Common myeloid progenitor, CD34-positive (primary cell): ENCODE data around the gene SNRNP27.

Experiments used
- CTCF ChIA-PET: fragments of 350-600 bp; sonication (Branson Sonifier 250); formaldehyde crosslinking; loops from one replicate; lab custom pipeline; 2021; ENCODE audit warnings: antibody characterized with exemption; lab: Charles Lee
- POLR2A ChIA-PET: fragments of 350-600 bp; sonication (Branson Sonifier 250); formaldehyde crosslinking; loops from one replicate; lab custom pipeline; 2021; ENCODE audit warnings: antibody characterized with exemption; lab: Charles Lee
- DNase-seq, 3 donors: peaks; one replicate each; pipeline versions ENCODE4 v3.0.0 to v3.0.0-alpha.2; 2013
- H3K27ac ChIP-seq, 2 experiments: 1 replicate in 1 of 2; 2 replicates in 1 of 2; pipeline ENCODE4 v1.7.0; 2013; ENCODE audit warnings: inconsistent platforms in 2 of 2, low read length in 2 of 2, mild to moderate bottlenecking in 2 of 2, low read depth in 1 of 2, moderate library complexity in 1 of 2; ENCODE audit not compliant: severe bottlenecking in 2 of 2, insufficient read depth in 1 of 2, poor library complexity in 1 of 2
- H3K27me3 ChIP-seq, 5 experiments: replicated peaks in 2 of 5; 1 replicate in 3 of 5; 2 replicates in 2 of 5; pipeline versions ENCODE4 v1.6.1 to v1.7.0; 2013; ENCODE audit warnings: low read length in 4 of 5, mild to moderate bottlenecking in 2 of 5, moderate library complexity in 2 of 5, inconsistent platforms in 1 of 5; ENCODE audit not compliant: insufficient read depth in 5 of 5, control insufficient read depth in 4 of 5
- H3K36me3 ChIP-seq, 4 experiments: 1 replicate in 2 of 4; 2 replicates in 2 of 4; pipeline versions ENCODE4 v1.6.1 to v1.7.0; 2013; ENCODE audit warnings: low read length in 3 of 4, control low read depth in 1 of 4, mild to moderate bottlenecking in 1 of 4; ENCODE audit not compliant: control insufficient read depth in 4 of 4, insufficient read depth in 4 of 4
- H3K4me1 ChIP-seq, 4 experiments: 1 replicate in 3 of 4; 2 replicates in 1 of 4; pipeline versions ENCODE4 v1.6.1 to v1.7.1; 2013; ENCODE audit warnings: low read length in 3 of 4, mild to moderate bottlenecking in 3 of 4, control low read depth in 1 of 4, inconsistent platforms in 1 of 4, moderate library complexity in 1 of 4; ENCODE audit not compliant: control insufficient read depth in 4 of 4, insufficient read depth in 4 of 4; ENCODE audit errors: control extremely low read depth in 1 of 4
- H3K4me3 ChIP-seq, 7 experiments: 1 replicate in 4 of 7; 2 replicates in 3 of 7; pipeline versions ENCODE4 v1.5.1 to v1.7.0; 2013; ENCODE audit warnings: mild to moderate bottlenecking in 7 of 7, low read length in 6 of 7, moderate library complexity in 6 of 7, inconsistent platforms in 2 of 7, low read depth in 2 of 7, control low read depth in 1 of 7; ENCODE audit not compliant: insufficient read depth in 4 of 7, control insufficient read depth in 1 of 7; ENCODE audit errors: extremely low read depth in 1 of 7
- H3K9me3 ChIP-seq, 5 experiments: 1 replicate in 4 of 5; 2 replicates in 1 of 5; pipeline versions ENCODE4 v1.6.1 to v1.7.1; 2013; ENCODE audit warnings: low read length in 4 of 5, mild to moderate bottlenecking in 2 of 5, inconsistent platforms in 1 of 5, low read depth in 1 of 5, moderate library complexity in 1 of 5; ENCODE audit not compliant: control insufficient read depth in 4 of 5, insufficient read depth in 2 of 5; ENCODE audit errors: control extremely low read depth in 1 of 5
- WGBS: methylation state at CpG from one replicate; pipeline ENCODE4 v1.1.5; 2013; ENCODE audit not compliant: insufficient coverage; 5-methylcytosine and 5-hydroxymethylcytosine counted together

SNRNP27 gene

GRCh38 chr2:69932596-69932922, 38.8 kb downstream of the SNRNP27 start:
- H3K4me3 ChIP-seq: no peak overlapping the region
- DNase-seq: no peak
- ChIA-PET CTCF (interaction anchor here (1.7 to 1.8 kb wide), 2 partner anchors 9 to 10 kb away, joined by 4 to 9 read pairs; no protein-coding TSS in a partner anchor), POLR2A (no interaction called here)
- H3K9me3 ChIP-seq: no peaks in the 10 kb centered on the region
- no peak overlapping the region for H3K27ac ChIP-seq
- H3K4me1 ChIP-seq: peaks cover 22 to 30% (median 25%) of the 10 kb centered on the region in 4 experiments
- no peaks in the 10 kb centered on the region for H3K27me3 ChIP-seq
- peaks cover 15 to 41% (median 32%) of the 10 kb centered on the region in 4 experiments for H3K36me3 ChIP-seq
- no CpG with 5 or more reads among the region's 1 CpG for WGBS

GRCh38 chr2:69933254-69933828, 39.6 kb downstream of the SNRNP27 start:
- POLR2A ChIA-PET: no interaction called here
- Histone ChIP-seq H3K27me3 (no peaks in the 10 kb centered on the region), H3K36me3 (peaks cover 20 to 49% (median 33%) of the 10 kb centered on the region in 4 experiments), H3K27ac (no peak overlapping the region), H3K9me3 (no peaks in the 10 kb centered on the region), H3K4me1 (peaks cover 22 to 29% (median 25%) of the 10 kb centered on the region in 4 experiments), H3K4me3 (peak overlapping the region in 1 of 7 experiments; percentile 11)
- peak in 1 of 3 donors; percentile 31 for DNase-seq
- CTCF ChIA-PET: interaction anchor here (1.2 to 1.8 kb wide), 2 partner anchors 9 to 19 kb away, joined by 3 to 9 read pairs; no protein-coding TSS in a partner anchor

- WGBS: 44% methylated on average over 4 of the region's 4 CpGs
- H3K36me3 ChIP-seq: peaks cover 26 to 52% (median 36%) of the 10 kb centered on the region in 4 experiments
- ChIA-PET POLR2A (no interaction called here), CTCF (interaction anchor here (0.6 to 1.8 kb wide), 6 partner anchors 10 to 213 kb away, joined by 3 to 9 read pairs (median 4); no protein-coding TSS in a partner anchor)
- DNase-seq: peak in 2 of 3 donors; percentile 55 to 57
- no peaks in the 10 kb centered on the region for H3K9me3 ChIP-seq
- no peaks in the 10 kb centered on the region for H3K27me3 ChIP-seq
- H3K4me1 ChIP-seq: peaks cover 22 to 29% (median 25%) of the 10 kb centered on the region in 4 experiments
- peak overlapping the region in 1 of 2 experiments; percentile 30 for H3K27ac ChIP-seq
- peak overlapping the region in 2 of 7 experiments; percentile 8 to 30 for H3K4me3 ChIP-seq
These were observed 40.3 kb downstream of the SNRNP27 start for GRCh38 chr2:69933839-69934613.

- no peak for DNase-seq
- CTCF ChIA-PET: interaction anchor here (0.6 to 1.8 kb wide), 6 partner anchors 9 to 214 kb away, joined by 3 to 9 read pairs (median 4); no protein-coding TSS in a partner anchor
- Histone ChIP-seq H3K4me1 (peaks cover 22 to 29% (median 25%) of the 10 kb centered on the region in 4 experiments), H3K27me3 (no peaks in the 10 kb centered on the region), H3K9me3 (no peaks in the 10 kb centered on the region), H3K4me3 (no peak overlapping the region), H3K36me3 (peaks cover 27 to 52% (median 34%) of the 10 kb centered on the region in 4 experiments), H3K27ac (peak overlapping the region in 1 of 2 experiments; percentile 30)
- WGBS: no CpG with 5 or more reads among the region's 1 CpG
- POLR2A ChIA-PET: interaction anchor here (1.4 kb wide), 1 partner anchor 39 kb away, joined by 3 read pairs; no protein-coding TSS in a partner anchor
These were observed 40.8 kb downstream of the SNRNP27 start for GRCh38 chr2:69934614-69934908.

GRCh38 chr2:69935011-69935410, 41.3 kb downstream of the SNRNP27 start:
- no peaks in the 10 kb centered on the region for H3K27me3 ChIP-seq
- no peak for DNase-seq
- no peaks in the 10 kb centered on the region for H3K9me3 ChIP-seq
- CTCF ChIA-PET: interaction anchor here (1.0 to 1.3 kb wide), 4 partner anchors 8 to 70 kb away, joined by 3 to 6 read pairs (median 4); no protein-coding TSS in a partner anchor
- peaks cover 25 to 55% (median 36%) of the 10 kb centered on the region in 4 experiments for H3K36me3 ChIP-seq
- H3K4me1 ChIP-seq: peaks cover 22 to 29% (median 25%) of the 10 kb centered on the region in 4 experiments
- H3K27ac ChIP-seq: no peak overlapping the region
- POLR2A ChIA-PET: interaction anchor here (1.4 kb wide), 1 partner anchor 38 kb away, joined by 3 read pairs; no protein-coding TSS in a partner anchor
- 100% methylated on average over 5 of the region's 5 CpGs for WGBS
- no peak overlapping the region for H3K4me3 ChIP-seq

GRCh38 chr2:69936906-69937305, 43.1 kb downstream of the SNRNP27 start:
- Histone ChIP-seq H3K27ac (no peak overlapping the region), H3K36me3 (peaks cover 26 to 66% (median 45%) of the 10 kb centered on the region in 4 experiments)
- POLR2A ChIA-PET: no interaction called here

More at GRCh38 chr2:69936906-69937305, 43.1 kb downstream of the SNRNP27 start:
- Histone ChIP-seq H3K9me3 (no peaks in the 10 kb centered on the region), H3K27me3 (no peaks in the 10 kb centered on the region), H3K4me3 (no peak overlapping the region), H3K4me1 (peaks cover 19 to 25% (median 22%) of the 10 kb centered on the region in 4 experiments)
- CTCF ChIA-PET: interaction anchor here (1.2 to 1.4 kb wide), 2 partner anchors 25 to 128 kb away, joined by 3 to 4 read pairs; no protein-coding TSS in a partner anchor
- WGBS: 78% methylated on average over 11 of the region's 11 CpGs
- DNase-seq: no peak
